HG03342 (cell line): ENCODE results near the gene MRPL12.
A peak's percentile ranks its signal among the peaks of the same experiment; 100 is the strongest.

Experiments
- ATAC-seq: cut with Tn5 transposase; IDR thresholded peaks from one replicate; pipeline ENCODE4 v1.9.1; 2021; ENCODE audit warnings: mild to moderate bottlenecking, moderate library complexity; ENCODE audit not compliant: unreplicated experiment

Gene MRPL12

DNA sequence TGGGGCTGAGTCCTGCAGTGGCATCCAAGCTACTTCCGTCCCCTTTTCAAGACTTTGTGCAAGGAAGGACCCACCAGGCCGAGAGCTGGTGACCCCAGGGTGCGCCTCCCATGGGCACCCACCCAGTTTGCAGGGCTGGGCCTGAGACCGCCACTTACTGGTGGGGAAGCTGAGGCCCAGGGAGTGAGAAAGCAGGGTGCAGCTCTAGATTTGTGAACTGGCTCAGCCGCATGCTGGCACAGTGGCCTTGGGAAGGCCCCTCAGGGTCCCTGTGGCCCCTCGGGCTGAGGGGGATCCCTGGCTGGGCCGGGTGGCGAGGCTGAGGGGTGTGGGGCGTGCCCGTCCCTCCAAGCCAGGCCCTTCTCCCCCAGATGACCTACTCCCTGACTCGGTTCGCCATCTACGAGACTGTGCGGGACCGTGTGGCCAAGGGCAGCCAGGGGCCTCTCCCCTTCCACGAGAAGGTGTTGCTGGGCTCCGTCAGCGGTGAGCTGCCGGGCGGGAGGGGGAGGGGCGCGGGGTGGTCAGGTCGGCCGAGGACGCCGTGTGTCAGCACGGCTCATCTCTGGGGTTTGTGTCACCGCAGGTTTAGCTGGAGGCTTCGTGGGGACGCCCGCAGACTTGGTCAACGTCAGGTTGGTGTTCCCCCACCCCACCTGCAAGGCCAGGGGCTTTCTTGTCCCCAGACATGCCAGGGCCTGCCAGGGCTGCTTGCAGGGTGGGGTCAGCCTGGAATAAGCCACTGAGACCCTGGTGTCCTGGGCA is 12.1 kb downstream of the MRPL12 start:
- no peak for ATAC-seq

DNA sequence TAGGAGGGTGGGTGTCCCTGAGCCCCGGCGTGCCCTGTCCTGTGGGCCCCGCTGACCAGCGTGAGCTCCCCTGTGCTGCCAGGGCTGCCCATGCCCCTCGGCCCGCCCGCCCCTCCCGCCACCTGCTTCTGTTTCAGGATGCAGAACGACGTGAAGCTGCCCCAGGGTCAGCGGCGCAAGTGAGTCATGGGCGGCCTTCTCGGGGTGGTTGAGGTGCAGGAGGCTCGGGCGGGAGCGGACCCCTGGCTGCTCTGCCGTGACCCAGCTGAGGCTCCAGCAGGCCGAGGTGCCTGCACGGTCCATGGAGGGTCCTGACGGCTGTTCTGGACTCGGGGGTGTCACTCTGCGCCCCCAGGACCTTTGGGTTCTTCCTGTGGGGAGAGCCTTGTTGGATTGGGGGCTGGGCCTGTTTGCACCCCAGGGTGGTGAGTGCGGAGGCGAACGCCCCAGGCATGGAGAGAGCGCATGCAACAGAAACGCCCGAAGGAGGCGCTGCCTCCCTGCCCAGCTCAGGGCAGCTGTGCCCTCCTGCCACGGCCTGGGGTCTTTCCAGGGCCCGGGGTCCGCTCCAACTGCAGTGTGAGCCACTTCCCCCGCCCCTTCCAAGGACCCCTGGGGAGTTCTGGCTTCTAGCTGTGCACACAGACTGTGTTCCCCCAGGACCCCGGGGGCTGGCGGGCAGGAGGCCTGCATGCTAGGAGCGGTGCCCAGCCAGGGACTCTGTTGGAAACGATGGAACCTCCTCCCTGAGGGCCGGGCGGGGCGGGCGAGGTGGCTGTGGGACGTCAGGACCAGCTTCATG is 12.9 kb downstream of the MRPL12 start:
- ATAC-seq, result no peak

- ATAC-seq, result no peak
Observed at GRCh38 chr17:81716674-81716996, 13.5 kb downstream of the MRPL12 start.

- ATAC-seq, result no peak
Observed at GRCh38 chr17:81717049-81717765, 14.0 kb downstream of the MRPL12 start.

DNA sequence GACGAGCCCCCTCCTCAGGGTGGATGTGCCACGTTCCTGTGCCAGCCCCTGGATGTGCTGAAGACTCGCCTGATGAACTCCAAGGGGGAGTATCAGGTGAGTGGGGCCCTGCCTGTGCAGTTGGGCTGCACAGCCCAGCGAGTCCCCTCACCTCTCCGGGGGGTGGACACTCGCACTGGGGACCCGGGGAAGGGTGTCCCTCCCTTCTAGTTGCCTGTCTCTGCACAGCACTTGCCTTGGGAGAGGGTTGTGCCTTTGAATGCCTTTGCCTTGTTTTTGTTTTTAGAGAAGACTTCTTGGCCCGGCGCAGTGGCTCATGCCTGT is 14.6 kb downstream of the MRPL12 start:
- no peak for ATAC-seq

- no peak for ATAC-seq
Observed at GRCh38 chr17:81719410-81720266, 16.5 kb downstream of the MRPL12 start.

DNA sequence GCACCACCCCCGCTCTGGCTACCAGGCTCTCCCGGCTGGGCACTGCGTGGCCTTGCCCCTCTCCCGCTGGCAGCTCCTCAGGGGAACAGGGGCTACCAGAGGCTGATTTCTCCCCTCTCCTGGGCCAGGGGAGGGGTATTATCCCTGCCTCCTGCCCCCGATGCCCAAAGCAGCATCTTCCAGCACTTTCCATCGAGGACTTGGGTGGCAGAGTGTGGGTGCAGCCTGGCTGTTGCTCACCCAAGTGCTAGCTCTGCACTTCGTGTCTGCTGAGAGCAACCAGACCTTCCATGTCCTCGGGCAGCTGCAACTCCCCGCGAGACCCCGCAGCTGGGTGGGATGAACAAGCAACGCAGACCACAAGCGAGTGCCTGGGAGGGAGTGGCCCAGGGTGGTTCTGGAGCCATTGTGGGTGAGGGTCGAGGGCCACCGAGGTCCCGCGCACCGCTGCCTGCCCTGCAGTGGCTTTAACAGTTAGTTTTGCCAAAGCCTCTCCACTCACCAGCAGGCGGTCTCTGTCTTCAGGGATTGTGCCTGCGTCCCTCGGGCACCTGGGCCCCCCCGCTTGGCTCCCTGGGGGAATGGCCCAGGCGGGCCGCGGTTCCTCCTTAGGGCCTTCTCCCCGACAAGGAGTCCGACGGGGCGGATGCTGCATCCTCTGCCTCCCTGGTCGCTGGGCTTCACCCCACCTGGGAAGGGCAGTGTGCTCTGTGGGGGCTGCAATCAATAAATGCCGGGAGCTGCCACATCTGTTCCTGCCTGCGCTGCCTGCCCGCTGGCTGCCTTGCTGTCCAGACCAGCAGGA is 17.3 kb downstream of the MRPL12 start:
- no peak for ATAC-seq

DNA sequence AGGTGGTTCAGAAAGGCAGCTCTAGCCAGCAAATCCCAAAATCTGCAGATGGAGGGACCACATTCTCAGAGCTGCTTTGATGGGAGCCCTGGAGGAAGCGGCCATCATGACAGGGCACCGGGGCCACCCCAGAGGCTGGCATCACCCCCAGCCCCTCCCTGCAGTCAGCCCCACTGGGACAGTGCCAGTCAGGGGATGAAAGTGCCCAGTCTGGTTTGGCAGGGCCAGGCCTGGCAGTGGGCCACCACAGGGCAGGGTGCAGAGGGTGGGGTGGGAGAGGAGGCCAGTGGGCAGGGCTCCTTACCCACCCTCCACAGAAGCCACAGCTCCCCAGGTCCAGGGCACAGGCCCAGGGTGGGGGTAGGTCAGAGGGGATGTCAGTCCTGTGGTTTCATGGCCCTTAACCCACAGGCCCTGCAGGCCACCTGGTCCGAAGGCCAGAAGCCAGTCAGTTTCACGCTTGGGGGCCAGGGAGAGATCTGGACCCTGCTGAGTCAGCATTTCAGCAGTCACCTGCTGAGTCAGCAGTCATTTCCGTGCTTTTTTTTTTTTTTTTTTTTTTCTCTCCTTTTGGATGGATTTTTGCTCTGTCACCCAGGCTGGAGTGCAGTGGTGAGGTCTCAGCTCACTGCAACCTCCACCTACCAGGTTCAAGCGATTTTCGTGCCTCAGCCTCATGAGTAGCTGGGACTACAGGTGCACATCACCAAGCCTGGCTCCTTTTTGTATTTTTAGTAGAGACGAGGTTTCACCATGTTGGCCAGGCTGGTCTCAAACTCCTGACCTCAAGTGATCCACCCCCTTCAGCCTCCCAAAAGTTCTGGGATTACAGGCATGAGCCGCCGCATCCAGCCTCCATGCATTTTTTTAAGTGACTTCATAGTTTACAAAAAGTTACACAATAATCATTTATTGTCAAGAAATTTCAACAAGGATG is 19.3 kb downstream of the MRPL12 start:
- no peak for ATAC-seq

GRCh38 chr17:81723651-81724209 is 20.6 kb downstream of the MRPL12 start:
- no peak for ATAC-seq

GRCh38 chr17:81725439-81725838 is 22.3 kb downstream of the MRPL12 start:
- no peak for ATAC-seq

DNA sequence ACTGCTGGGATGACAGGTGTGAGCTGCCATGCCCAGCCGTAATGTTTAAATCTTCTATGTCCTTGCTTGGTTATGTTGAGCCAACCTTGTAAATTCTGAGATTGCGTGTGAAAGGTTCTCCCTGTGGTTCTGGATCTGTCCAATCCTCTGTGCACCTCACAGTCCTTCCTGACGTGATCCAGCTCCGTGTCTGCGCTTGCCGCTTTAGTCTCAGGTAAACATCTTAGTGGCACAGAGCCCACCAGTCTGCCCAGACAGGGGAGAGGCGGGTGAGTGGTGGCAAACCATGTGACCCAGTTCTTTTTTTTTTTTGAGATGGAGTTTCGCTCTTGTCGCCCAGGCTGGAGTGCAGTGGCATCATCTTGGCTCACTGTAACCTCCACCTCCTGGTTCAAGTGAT is 22.8 kb downstream of the MRPL12 start:
- no peak for ATAC-seq

DNA sequence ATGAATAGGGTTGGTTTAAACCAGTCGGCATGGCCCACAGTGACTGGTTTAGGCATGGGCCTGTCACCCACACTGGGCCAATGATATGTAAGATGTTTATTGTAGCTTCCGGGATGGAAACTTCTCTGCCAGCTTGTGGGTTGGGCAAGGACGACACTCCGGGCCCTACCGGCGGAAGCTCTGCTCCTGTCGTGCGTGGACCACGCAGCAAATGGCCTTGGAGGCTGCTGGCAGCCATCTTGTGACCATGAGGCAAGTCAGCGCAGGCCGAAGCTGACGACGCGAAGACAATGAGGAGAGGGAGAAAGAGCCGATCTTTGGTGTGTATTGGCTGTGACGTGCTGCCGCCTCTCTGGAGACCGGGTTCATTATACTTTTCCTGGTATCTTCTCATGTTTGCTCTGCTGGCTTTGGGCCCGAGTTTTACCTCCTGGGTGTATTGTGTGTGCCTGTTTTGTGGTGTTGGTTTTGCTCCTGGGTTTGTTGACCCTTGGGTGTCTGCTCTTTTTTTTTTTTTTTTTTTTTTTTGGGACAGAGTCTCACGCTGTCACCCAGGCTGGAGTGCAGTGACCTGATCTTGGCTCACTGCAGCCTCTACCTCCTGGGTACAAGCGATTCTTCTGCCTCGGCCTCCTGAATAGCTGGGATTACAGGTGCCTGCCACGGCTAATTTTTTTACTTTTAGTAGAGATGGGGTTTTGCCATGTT is 24.3 kb downstream of the MRPL12 start:
- ATAC-seq, result no peak

DNA sequence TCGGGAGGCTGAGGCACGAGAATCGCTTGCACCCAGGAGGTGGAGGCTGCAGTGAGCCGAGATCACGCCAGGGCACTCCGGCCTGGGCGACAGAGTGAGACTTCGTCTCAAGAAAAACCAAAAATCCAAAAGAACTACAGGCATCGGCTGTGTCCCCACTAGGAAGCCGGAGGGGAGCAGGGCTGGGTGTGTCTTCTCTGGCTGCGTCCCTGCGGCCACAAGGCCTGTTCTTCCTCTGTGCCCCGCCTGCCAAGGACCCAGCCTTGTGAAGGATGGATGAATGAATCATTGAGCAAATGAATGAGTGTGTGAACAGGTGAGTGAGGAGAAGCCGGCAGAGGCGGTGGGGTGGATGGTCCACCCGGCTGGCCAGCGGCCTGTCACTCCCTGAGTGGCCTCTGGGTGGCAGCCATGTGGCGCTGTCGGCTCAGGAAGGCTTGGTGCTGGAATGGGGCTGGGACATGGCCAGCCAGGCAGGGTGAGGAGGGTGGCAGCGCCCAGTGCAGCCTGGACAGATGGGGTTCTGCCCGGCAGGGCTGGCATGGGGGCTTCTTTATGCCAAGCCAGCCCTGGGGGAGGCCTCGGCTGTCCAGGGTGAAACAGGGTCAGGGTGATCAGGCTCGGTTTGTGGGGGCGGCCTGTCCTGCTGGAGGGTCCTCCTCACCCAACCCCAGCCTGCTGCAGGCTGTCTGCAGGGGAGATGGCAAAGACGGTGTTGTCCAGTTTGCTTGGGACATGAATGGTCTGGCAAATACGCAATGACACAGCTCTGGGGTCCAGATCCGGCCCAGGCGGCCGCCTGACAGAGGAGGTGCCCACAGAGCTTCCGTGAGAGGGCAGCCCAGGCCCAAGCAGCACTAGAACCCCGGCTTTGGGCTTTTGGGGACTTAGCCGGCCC is 30.6 kb downstream of the MRPL12 start:
- peak; percentile 61 for ATAC-seq

DNA sequence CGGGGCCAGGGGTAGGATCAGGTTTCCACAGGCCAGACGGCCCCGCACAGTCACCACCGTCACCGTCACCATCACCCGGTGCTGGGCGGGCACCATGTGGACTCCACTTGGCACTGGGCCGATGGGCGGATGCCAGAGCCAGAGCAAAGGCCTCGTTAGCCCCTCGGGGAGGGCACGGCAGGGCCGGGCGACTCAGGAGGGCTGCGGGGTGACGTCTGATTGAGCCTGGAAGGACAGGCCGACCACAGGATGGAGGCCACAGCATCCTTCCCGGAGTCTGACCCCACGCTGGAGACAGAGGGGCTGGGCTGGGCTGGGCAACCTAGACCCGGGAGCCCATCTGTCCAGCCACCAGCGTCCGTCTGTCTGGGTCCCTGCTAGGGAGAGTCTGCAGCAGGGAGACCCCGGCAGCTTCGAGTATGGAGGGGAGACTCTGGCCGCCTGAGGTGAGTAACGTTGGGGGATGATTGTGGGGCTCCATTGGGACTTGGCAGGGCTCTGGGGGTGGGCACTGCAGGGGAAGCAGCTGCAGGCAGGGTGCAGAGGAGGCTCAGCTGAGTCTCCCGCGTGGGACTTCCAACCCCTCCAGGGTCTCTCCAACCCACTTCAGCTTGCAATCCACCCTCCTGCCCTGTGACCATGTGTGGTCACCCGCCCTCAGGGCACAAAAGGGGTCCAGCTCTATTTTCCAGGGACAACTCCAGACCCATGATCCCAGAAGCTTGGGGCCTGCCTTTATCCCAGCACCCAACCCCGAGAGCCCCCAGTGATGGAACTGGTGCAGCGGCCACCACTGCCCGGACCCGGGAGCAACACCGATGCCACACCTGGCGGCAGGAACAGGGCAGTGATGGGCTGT is 31.5 kb downstream of the MRPL12 start:
- no peak for ATAC-seq

- ATAC-seq, result no peak
Observed at GRCh38 chr17:81735264-81736102, 32.3 kb downstream of the MRPL12 start.
